Naive thymus-derived CD8-positive, alpha-beta T cell (primary cell): ENCODE measurements around the gene EOGT. TPM values are rescaled to one million over a fixed set of nuclear protein-coding genes. Genes with fewer than 3 reads are reported as not detected.

Source experiments
- ATAC-seq, 2 donors: fragments of 150-1000 bp; cut with Tn5 transposase in 1 of 2; sonication (Bioruptor Pico), chemical (Tn5 transposase) in 1 of 2; 1 replicate in 1 of 2; 2 replicates in 1 of 2; pipeline ENCODE4 v1.10.0; 2021; ENCODE audit warnings: mild to moderate bottlenecking in 2 of 2, moderate library complexity in 2 of 2
- POLR2A ChIA-PET: fragments of 350-600 bp; sonication (Branson Sonifier 250); formaldehyde crosslinking; loops from one replicate; lab custom pipeline; 2021; ENCODE audit warnings: antibody characterized with exemption; lab: Charles Lee
- DNase-seq, 10 donors: peaks; one replicate each; pipeline versions ENCODE4 v3.0.0 to v3.0.0-alpha.2; 2020 to 2022
- H3K27ac Mint-ChIP-seq, 10 donors: one replicate each; pipeline ENCODE4 v1.8.0; 2020 to 2022; ENCODE audit warnings: mild to moderate bottlenecking in 10 of 10, mixed read lengths in 10 of 10, moderate library complexity in 4 of 10, inconsistent platforms in 1 of 10
- H3K27me3 Mint-ChIP-seq, 5 donors: one replicate each; pipeline ENCODE4 v1.8.0; 2021 to 2022; ENCODE audit warnings: mixed read lengths in 5 of 5
- H3K36me3 Mint-ChIP-seq, 3 donors: one replicate each; pipeline ENCODE4 v1.8.0; 2020 to 2022; ENCODE audit warnings: mixed read lengths in 3 of 3, mild to moderate bottlenecking in 2 of 3, inconsistent platforms in 1 of 3
- H3K4me1 Mint-ChIP-seq, 4 donors: one replicate each; pipeline ENCODE4 v1.8.0; 2021 to 2022; ENCODE audit warnings: mixed read lengths in 4 of 4
- H3K4me3 Mint-ChIP-seq, 10 donors: one replicate each; pipeline ENCODE4 v1.8.0; 2020 to 2022; ENCODE audit warnings: mild to moderate bottlenecking in 10 of 10, mixed read lengths in 10 of 10, moderate library complexity in 6 of 10, inconsistent platforms in 1 of 10
- H3K9me3 Mint-ChIP-seq, 9 donors: one replicate each; pipeline ENCODE4 v1.8.0; 2020 to 2022; ENCODE audit warnings: mixed read lengths in 9 of 9, mild to moderate bottlenecking in 3 of 9, inconsistent platforms in 1 of 9, moderate library complexity in 1 of 9
- polyA plus RNA-seq, 3 donors: library from polyadenylated mRNA; unstranded; fragments of 300-500 nt; fragmentation: Illumina TruSeq; gene quantifications; one replicate each; pipeline ENCODE4 v1.2.3, GENCODE V29; 2021
- total RNA-seq, 8 experiments: library from RNA in 2 of 8; stranded (reverse) in 2 of 8; gene quantifications; one replicate each; pipeline ENCODE4 v1.2.3 and lab custom pipeline; 2021 to 2026

EOGT gene
- total and polyA plus RNA-seq, 5 experiments from 2014 or later, result 5.0 to 17.4 (median 5.7) TPM

DNA sequence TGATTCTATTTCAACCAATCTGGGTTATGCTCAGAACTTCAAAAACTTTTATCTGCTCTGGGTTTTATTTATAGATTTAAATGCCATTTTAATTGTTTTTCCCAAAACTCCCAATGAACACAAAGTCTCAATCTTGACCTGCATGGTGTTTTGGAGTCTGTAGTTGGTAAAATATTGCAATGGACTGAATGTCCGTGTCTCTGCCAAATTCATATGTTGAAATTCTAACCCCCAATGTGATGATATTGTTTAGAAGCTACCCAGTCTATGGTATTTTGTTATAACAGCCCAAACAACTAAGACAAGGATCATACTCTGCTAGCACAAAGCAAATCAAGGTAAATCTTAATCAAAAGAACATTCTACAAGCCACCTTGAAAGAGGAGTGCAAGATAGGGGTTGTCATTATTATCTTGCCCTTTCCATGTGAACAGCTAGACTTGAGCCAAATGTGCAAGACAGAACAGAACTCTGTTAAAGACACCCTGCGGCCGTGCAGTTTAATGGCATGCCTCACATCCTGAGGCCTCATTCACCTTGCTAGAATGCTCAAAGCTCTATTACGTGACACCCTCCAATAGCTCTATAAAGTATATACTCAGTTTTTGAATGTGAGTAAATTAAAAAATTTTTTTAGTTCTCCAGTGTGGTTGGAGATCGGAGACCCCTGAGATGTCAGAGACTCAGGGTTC lies 7.5 kb downstream of the EOGT start:
- no peaks in the 10 kb centered on the region for H3K27me3 Mint-ChIP-seq
- no peak overlapping the region for H3K27ac Mint-ChIP-seq
- no peaks in the 10 kb centered on the region for H3K9me3 Mint-ChIP-seq
- peaks cover 0 to 60% (median 28%) of the 10 kb centered on the region in 3 donors for H3K36me3 Mint-ChIP-seq
- POLR2A ChIA-PET, result no interaction called here
- peaks cover 0 to 3% (median under 1%) of the 10 kb centered on the region in 4 donors for H3K4me1 Mint-ChIP-seq
- ATAC-seq (no peak), DNase-seq (no peak)
- no peak overlapping the region for H3K4me3 Mint-ChIP-seq

DNA sequence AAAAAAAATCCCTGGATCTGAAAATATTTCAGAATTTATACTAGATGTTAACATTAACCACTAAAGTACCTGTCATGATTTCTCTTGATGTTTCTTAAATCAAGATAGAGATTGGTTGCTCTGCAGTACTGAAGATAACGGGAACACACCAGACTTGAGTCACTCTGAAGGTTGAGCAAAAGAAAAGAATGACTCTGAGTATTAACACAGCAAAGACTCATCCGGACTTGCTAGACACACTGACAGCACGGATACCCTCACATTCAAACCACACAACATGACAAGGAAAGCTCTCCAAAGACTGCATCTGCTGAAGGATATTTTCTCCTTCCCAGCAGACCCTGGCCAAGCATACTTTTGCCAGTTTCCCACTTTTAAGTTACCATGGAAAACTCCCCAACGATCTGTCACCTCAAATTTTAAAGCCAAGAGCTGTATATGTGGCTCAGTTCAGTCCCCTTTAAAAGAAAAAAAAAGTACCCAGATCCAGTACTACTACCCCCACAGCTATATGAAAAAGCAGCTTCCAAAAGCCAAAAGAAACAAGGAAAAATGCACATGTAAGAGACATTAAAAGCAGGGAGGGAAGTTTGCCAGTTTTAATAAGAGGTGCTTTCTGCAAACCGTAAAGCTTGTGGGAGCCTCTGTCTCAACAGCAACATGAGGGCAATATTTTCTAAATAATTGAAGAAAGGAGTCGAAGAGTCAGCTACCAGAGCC lies 8.3 kb downstream of the EOGT start:
- Mint-ChIP-seq H3K36me3 (peaks cover 0 to 64% (median 28%) of the 10 kb centered on the region in 3 donors), H3K4me1 (peaks cover 0 to 3% (median under 1%) of the 10 kb centered on the region in 4 donors), H3K27ac (peak overlapping the region in 1 of 10 donors; percentile 71), H3K9me3 (no peaks in the 10 kb centered on the region), H3K27me3 (no peaks in the 10 kb centered on the region), H3K4me3 (no peak overlapping the region)
- DNase-seq, result no peak
- POLR2A ChIA-PET, result no interaction called here
- no peak for ATAC-seq

DNA sequence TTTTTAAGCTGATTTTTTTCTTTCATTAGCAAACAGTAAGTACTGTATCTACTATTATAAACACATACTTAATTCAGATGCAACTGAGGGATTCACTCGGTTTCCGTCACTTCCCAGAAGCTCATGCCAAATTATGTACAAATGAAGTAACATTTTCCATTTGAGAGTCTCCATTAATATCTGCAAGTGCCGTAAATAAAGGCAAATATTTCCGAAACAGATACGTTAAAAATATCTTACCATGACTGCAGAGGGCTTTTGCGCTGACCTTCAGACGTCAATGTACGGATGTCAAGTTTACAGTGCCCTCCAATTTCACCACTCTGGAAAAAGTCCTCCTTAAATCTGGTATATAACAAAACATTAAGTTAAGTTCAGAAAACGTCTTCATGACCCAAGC lies 9.3 kb downstream of the EOGT start:
- H3K9me3 Mint-ChIP-seq, result no peaks in the 10 kb centered on the region
- no peaks in the 10 kb centered on the region for H3K4me1 Mint-ChIP-seq
- H3K27me3 Mint-ChIP-seq, result no peaks in the 10 kb centered on the region
- peaks cover 0 to 73% (median 28%) of the 10 kb centered on the region in 3 donors for H3K36me3 Mint-ChIP-seq
- POLR2A ChIA-PET, result no interaction called here
- ATAC-seq, result no peak
- H3K4me3 Mint-ChIP-seq, result no peak overlapping the region
- no peak for DNase-seq
- no peak overlapping the region for H3K27ac Mint-ChIP-seq

DNA sequence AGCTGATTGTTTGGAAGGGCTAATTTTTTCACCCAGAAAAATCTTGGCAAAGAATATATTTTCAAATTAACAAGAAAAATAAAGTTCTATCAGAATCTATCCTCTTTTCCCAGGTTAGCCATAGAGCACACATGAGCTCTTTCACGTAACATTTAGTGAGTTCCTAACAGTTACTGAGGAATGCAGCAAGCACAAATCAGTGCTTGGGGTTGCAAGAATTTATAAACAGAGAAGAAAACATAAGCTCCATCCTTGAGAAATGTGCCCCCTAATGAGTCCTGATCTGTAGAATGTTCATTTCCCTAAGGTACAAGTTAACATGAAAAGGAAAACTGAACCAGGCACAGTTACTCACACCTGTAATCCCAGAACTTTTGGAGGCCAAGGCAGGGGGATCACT lies 13.9 kb downstream of the EOGT start:
- no peak for DNase-seq
- Mint-ChIP-seq H3K9me3 (no peaks in the 10 kb centered on the region), H3K4me3 (no peak overlapping the region), H3K4me1 (no peaks in the 10 kb centered on the region), H3K27me3 (no peaks in the 10 kb centered on the region), H3K27ac (no peak overlapping the region), H3K36me3 (peaks cover 0 to 78% (median 46%) of the 10 kb centered on the region in 3 donors)
- no peak for ATAC-seq
- POLR2A ChIA-PET, result no interaction called here

DNA sequence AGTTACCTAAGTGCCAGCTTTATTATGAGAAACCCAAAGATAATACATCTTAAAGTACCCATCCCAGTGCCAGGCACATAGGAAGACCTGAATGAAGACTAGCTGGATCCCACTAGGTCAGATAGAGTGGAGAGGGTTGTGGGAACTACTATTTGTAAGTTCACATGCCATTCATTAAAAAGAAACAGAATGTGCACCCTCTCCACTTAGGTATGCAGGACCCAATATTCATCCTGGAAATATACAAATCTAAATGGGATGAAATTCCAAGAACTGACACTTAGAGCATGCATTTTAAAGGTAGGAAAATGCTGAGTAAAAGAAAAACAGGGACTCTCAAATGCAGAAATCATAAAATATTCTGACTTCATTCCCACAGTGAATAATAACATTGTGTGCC lies 14.3 kb downstream of the EOGT start:
- DNase-seq, result no peak
- no peak overlapping the region for H3K27ac Mint-ChIP-seq
- POLR2A ChIA-PET, result no interaction called here
- H3K4me1 Mint-ChIP-seq, result no peaks in the 10 kb centered on the region
- H3K27me3 Mint-ChIP-seq, result no peaks in the 10 kb centered on the region
- H3K4me3 Mint-ChIP-seq, result no peak overlapping the region
- ATAC-seq, result no peak
- no peaks in the 10 kb centered on the region for H3K9me3 Mint-ChIP-seq
- peaks cover 0 to 76% (median 45%) of the 10 kb centered on the region in 3 donors for H3K36me3 Mint-ChIP-seq

DNA sequence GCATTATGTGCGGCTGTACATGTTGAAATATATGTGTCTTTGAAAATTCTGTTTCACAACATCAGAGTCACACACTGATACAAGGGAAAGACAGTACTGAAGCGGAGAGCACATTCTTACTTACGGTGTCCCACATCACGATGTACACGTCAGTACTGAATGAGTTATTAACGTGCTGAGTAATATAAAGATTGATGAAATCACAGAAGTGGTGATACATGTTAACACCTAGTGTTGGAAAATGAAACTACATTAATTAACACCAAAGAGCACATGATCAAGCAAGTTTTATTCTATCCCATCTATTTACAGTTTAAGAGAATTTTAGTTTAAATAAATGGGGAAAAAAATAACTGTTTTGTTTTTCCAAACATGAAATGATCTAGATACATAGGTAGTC lies 15.6 kb downstream of the EOGT start:
- POLR2A ChIA-PET, result no interaction called here
- DNase-seq (no peak), ATAC-seq (no peak)
- Mint-ChIP-seq H3K9me3 (no peaks in the 10 kb centered on the region), H3K27me3 (no peaks in the 10 kb centered on the region), H3K4me1 (no peaks in the 10 kb centered on the region), H3K27ac (no peak overlapping the region), H3K4me3 (no peak overlapping the region), H3K36me3 (peaks cover 0 to 76% (median 50%) of the 10 kb centered on the region in 3 donors)

DNA sequence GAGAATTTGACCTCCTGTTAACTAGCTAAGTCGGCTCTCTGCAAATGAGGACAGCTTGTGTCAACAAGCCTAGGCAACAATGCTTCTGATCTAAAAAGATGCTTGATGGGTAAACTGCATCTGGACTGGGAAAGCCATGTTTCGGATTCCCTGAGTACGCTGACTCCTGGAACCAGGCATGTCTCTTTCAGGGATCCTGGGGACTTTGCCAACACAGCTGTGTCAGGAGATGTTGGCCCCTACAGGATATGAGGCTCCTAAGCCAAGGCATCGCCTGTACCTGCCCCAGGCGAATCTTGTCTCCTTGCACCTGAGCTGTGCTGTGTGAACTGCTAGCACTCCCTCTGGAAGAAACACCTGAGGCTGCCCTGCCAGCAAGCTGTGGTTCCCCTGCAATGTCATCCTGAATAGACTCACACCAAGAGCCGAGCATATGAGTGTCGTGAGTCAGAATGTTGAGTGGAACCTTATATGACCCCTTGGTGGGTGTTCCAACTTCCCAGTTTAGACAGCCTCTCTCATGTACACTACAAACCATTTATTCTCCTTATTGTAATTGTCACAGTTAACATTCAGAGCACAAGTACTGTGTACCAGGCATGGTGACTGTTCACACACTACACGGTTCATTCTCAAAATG lies 17.0 kb downstream of the EOGT start:
- Mint-ChIP-seq H3K36me3 (peaks cover 0 to 80% (median 55%) of the 10 kb centered on the region in 3 donors), H3K27ac (no peak overlapping the region), H3K4me3 (no peak overlapping the region), H3K4me1 (peaks cover 0 to 1% (median 0%) of the 10 kb centered on the region in 4 donors), H3K9me3 (no peaks in the 10 kb centered on the region), H3K27me3 (no peaks in the 10 kb centered on the region)
- no peak for DNase-seq
- ATAC-seq, result no peak
- POLR2A ChIA-PET, result no interaction called here

DNA sequence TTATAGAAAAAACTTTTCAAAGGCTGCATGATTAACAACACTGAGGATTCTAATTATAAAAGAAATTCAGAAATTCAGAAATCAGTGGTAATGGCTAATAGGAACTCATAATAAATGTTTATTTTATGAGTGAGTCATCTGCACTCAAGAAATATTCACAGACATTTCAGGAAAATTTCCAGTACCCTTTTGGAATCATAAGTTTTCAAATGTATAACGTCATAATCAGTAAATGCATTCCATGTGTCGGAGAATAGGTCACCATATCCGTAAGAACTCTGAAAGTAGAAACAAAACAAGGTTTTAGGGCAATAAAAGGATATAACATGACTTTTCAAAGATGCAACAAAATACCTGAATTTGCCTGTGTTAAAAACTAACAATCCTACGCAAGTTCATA lies 24.7 kb downstream of the EOGT start:
- POLR2A ChIA-PET, result no interaction called here

DNA sequence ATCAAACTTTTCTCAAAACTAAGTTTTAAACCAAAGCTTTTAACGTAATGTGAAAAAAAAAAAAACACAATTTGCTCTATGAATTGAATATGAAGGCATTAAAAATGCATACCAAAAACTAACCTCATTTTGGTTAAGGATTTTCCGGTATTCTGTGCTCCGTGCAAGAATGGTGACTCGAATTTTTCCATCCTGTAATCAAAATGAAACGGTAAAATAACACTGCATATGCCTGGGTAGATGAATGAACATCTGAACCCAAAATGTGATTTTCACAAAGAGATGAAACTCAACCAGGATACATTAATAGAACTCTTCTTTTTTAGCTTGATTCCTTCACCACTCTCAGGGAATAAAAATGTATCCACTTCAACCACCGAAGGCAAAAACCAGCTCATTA lies 26.2 kb downstream of the EOGT start:
- ATAC-seq (no peak), DNase-seq (no peak)
- Mint-ChIP-seq H3K27ac (no peak overlapping the region), H3K36me3 (peaks cover 15 to 69% (median 56%) of the 10 kb centered on the region in 3 donors), H3K27me3 (no peaks in the 10 kb centered on the region), H3K9me3 (no peaks in the 10 kb centered on the region), H3K4me3 (no peak overlapping the region), H3K4me1 (peaks cover 0 to 3% (median 0%) of the 10 kb centered on the region in 4 donors)
- POLR2A ChIA-PET, result no interaction called here

More for the DNA sequence above, 24.7 kb downstream of the EOGT start:
- Mint-ChIP-seq H3K36me3 (peaks cover 12 to 75% (median 61%) of the 10 kb centered on the region in 3 donors), H3K27ac (no peak overlapping the region), H3K4me3 (no peak overlapping the region), H3K4me1 (peaks cover 0 to 3% (median 0%) of the 10 kb centered on the region in 4 donors), H3K27me3 (no peaks in the 10 kb centered on the region), H3K9me3 (no peaks in the 10 kb centered on the region)
- DNase-seq (no peak), ATAC-seq (no peak)

DNA sequence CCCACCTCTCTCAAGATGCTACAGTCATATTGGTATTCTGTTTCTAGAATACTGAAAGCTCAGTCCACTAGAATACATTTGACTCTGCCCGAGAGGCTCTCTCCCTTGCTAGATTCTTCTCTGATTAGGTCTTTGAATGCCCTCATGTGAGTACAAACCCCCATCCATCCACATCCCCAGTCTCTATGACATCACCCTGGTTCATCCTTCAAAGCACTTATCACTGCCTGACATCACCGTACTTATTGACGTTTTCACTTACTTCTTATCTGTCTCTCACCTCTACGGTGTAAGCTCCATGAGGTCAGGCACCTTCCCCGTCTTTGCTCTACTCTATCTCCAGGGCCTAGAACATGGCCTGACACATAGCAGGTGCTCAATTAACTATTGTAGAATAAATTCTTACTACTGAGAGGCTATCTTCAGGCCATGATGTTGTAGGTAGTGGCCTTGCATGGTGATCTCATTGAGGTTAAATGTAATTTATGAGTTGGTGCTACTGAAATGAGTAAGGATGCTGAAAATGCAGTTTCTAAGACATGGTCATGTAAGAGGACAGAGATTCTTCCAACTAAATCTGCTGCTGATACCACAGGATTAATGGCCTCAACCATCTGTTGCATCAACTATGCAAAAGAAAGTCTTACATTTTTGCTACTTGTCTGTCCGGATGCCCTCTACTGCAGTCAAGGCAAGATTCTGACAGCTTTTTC lies 26.8 kb downstream of the EOGT start:
- Mint-ChIP-seq H3K27ac (no peak overlapping the region), H3K36me3 (peaks cover 15 to 69% (median 51%) of the 10 kb centered on the region in 3 donors), H3K9me3 (no peaks in the 10 kb centered on the region), H3K27me3 (no peaks in the 10 kb centered on the region), H3K4me1 (peaks cover 0 to 3% (median 0%) of the 10 kb centered on the region in 4 donors), H3K4me3 (no peak overlapping the region)
- no peak for ATAC-seq
- POLR2A ChIA-PET, result no interaction called here
- no peak for DNase-seq

DNA sequence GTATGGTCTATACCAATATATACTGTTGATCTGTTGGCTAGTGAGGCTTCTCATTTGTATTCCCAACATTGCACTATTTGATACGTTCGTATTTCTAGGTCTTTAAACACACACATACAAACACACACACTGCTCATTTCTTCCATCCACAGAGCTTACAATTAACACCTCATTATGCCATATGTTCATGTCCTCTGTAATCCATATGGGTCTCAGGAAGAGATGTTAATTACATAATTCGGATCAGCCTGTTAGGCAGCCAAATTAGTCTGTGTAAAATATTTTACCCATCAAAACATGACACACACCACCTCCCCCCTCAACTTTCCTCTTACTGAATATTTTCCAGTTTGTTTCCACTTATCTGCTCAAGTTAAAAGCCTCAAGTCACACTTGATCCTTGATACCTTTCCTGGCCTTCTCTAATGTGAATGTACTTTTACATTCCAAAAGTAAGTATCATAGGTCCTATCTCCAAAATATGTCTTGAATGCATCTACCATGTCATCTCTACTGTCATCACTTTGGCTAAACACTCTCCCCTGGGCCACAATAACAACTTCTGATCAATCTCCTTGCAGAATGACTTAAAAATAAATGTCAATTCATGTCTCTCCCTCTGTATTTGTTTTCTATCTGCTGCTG lies 28.2 kb downstream of the EOGT start:
- Mint-ChIP-seq H3K27ac (no peak overlapping the region), H3K4me1 (peaks cover 0 to 2% (median 0%) of the 10 kb centered on the region in 4 donors), H3K9me3 (no peaks in the 10 kb centered on the region), H3K4me3 (no peak overlapping the region), H3K27me3 (no peaks in the 10 kb centered on the region), H3K36me3 (peaks cover 15 to 76% (median 54%) of the 10 kb centered on the region in 3 donors)
- POLR2A ChIA-PET, result no interaction called here
- DNase-seq (no peak), ATAC-seq (no peak)

DNA sequence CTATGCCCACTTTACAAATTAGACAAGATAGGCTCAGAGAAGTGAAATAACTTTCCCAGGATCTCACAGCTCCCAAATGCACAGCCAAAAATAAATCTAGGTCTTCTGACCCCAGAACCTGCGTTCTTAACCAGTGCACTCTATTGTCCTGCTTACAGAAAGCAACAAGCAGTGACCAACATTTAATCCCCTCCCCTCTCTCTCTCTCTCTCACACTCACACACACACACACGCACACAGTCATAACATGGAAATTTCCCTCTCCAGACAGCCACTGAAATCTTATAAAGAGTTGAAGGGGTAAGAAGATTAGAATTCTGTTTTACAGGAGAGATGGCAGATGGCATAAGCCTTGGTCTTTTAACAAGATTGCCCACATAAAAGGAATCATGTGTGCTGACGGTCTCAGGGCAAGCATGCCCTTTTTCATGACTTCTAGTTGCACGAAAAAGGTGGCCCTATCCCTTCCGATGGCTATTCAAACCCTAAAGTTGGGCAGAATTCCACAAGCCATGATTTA lies 29.4 kb downstream of the EOGT start:
- H3K9me3 Mint-ChIP-seq, result no peaks in the 10 kb centered on the region
- POLR2A ChIA-PET, result no interaction called here
- ATAC-seq (no peak), DNase-seq (no peak)
- no peak overlapping the region for H3K4me3 Mint-ChIP-seq
- no peaks in the 10 kb centered on the region for H3K27me3 Mint-ChIP-seq
- H3K27ac Mint-ChIP-seq, result no peak overlapping the region
- peaks cover 0 to 2% (median 0%) of the 10 kb centered on the region in 4 donors for H3K4me1 Mint-ChIP-seq
- H3K36me3 Mint-ChIP-seq, result peaks cover 15 to 80% (median 54%) of the 10 kb centered on the region in 3 donors
